RWPE2 (cell line): ENCODE results near the gene KRABD2.
"Not testable (repeated sequence)": the region's sequence is repeated elsewhere in the genome, so short reads cannot be mapped to it uniquely, and the experiment has no call there.

Experiments
- ATAC-seq: fragments of 200-7000 bp; cut with Tn5 transposase; 3 replicates; pipeline ENCODE4 v1.9.1; 2021; ENCODE audit warnings: low read depth
- DNase-seq: peaks from one replicate; pipeline ENCODE4 v3.0.0-alpha.2; 2020; ENCODE audit warnings: low spot score
- H3K27ac ChIP-seq: fragments of 450-650 bp; 2 replicates; pipeline ENCODE4 v1.5.1; 2017; ENCODE audit warnings: mild to moderate bottlenecking; ENCODE audit not compliant: poor library complexity, severe bottlenecking
- H3K27me3 ChIP-seq: fragments of 250-450 bp; sonication (Bioruptor Pico); 2 replicates; pipeline ENCODE4 v1.5.1; 2021; ENCODE audit warnings: mild to moderate bottlenecking, moderate library complexity; ENCODE audit not compliant: insufficient read depth, poor library complexity, severe bottlenecking
- H3K36me3 ChIP-seq: fragments of 250-450 bp; sonication (Bioruptor Pico); 2 replicates; pipeline ENCODE4 v1.5.1; 2020; ENCODE audit warnings: low read depth, mild to moderate bottlenecking, moderate library complexity
- H3K4me1 ChIP-seq: fragments of 250-450 bp; sonication (Bioruptor Pico); 2 replicates; pipeline ENCODE4 v1.5.1; 2021; ENCODE audit warnings: mild to moderate bottlenecking, moderate library complexity; ENCODE audit not compliant: insufficient read depth, poor library complexity, severe bottlenecking
- H3K4me3 ChIP-seq: fragments of 250-450 bp; sonication (Bioruptor Pico); 2 replicates; pipeline ENCODE4 v1.5.1; 2021; ENCODE audit warnings: mild to moderate bottlenecking, moderate library complexity; ENCODE audit not compliant: severe bottlenecking
- H3K9me3 ChIP-seq: fragments of 250-450 bp; sonication (Bioruptor Pico); 2 replicates; pipeline ENCODE4 v1.5.1; 2021; ENCODE audit warnings: mild to moderate bottlenecking, moderate library complexity; ENCODE audit not compliant: severe bottlenecking
- CTCF ChIP-seq: fragments of 450-650 bp; IDR thresholded peaks from one replicate; pipeline ENCODE4 v1.5.1; 2017; ENCODE audit warnings: mild to moderate bottlenecking, moderate library complexity; ENCODE audit not compliant: poor library complexity, severe bottlenecking

The KRABD2 gene

GRCh38 chr17:8359769-8360168 is 16.7 kb downstream of the KRABD2 start:
- no peak for TF ChIP-seq CTCF
- Histone ChIP-seq H3K4me3 (no peak overlapping the region), H3K27ac (no peak overlapping the region)

DNA sequence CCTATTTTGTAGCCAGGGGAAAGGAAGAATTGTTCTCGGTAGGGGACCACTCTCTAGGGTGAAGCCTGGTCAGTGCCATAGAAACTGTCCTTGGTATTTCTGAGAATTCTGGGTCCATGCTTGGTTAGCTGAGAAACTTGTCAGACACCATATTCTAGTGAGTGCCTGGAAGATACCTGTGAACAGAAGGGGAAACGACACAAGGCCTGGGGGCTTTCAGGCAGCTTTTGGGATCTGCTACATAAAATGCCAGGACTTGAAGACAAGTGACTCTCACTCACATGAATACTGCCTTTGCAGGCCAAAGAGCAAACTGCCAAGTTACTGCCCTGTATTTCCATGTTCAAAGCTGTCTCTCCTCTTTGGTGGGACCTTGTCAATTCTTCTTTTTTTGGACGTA is 18.6 kb downstream of the KRABD2 start:
- H3K4me3 ChIP-seq = no peak overlapping the region
- ATAC-seq (no peak), DNase-seq (no peak)
- no peaks in the 10 kb centered on the region for H3K36me3 ChIP-seq
- no peaks in the 10 kb centered on the region for H3K27me3 ChIP-seq
- H3K4me1 ChIP-seq = peaks cover 4% of the 10 kb centered on the region
- no peak overlapping the region for H3K27ac ChIP-seq
- TF ChIP-seq CTCF = no peak
- H3K9me3 ChIP-seq = no peaks in the 10 kb centered on the region

More at GRCh38 chr17:8359769-8360168, 16.7 kb downstream of the KRABD2 start:
- Histone ChIP-seq H3K4me1 (peaks cover 4% of the 10 kb centered on the region), H3K27me3 (no peaks in the 10 kb centered on the region), H3K9me3 (no peaks in the 10 kb centered on the region), H3K36me3 (no peaks in the 10 kb centered on the region)
- ATAC-seq (peak; percentile 95), DNase-seq (no peak)

- no peaks in the 10 kb centered on the region for H3K27me3 ChIP-seq
- H3K27ac ChIP-seq = no peak overlapping the region
- no peak for TF ChIP-seq CTCF
- H3K9me3 ChIP-seq = no peaks in the 10 kb centered on the region
- no peaks in the 10 kb centered on the region for H3K36me3 ChIP-seq
- no peaks in the 10 kb centered on the region for H3K4me1 ChIP-seq
- no peak for DNase-seq
- ATAC-seq = no peak
- H3K4me3 ChIP-seq = no peak overlapping the region
These were observed 22.3 kb downstream of the KRABD2 start for GRCh38 chr17:8354236-8354635.

DNA sequence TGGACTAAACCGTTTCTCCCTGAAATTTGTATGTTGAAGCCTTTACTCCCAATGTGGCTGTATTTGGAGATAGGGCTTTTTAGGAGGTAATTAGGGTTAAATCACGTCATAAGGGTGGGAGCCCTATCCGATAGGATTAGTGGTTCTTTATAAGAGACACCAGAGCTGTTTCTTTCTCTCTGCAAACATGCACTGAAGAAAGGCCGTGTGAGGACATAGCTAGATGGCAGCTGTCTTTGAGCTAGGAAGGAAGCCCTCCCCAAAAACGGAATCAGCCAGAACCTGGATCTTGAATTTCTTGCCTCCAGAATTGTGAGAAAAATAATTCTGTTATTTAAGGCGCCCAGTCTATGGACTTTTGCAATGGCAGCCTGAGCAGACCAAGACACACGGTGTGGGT is 22.8 kb downstream of the KRABD2 start:
- Histone ChIP-seq H3K27ac (no peak overlapping the region), H3K4me3 (no peak overlapping the region), H3K27me3 (no peaks in the 10 kb centered on the region), H3K9me3 (no peaks in the 10 kb centered on the region), H3K4me1 (no peaks in the 10 kb centered on the region), H3K36me3 (no peaks in the 10 kb centered on the region)
- DNase-seq (no peak), ATAC-seq (no peak)
- no peak for TF ChIP-seq CTCF

GRCh38 chr17:8350339-8350738 is 26.2 kb downstream of the KRABD2 start:
- no peak for TF ChIP-seq CTCF
- Histone ChIP-seq H3K9me3 (no peaks in the 10 kb centered on the region), H3K36me3 (no peaks in the 10 kb centered on the region), H3K27me3 (no peaks in the 10 kb centered on the region), H3K27ac (no peak overlapping the region), H3K4me1 (no peaks in the 10 kb centered on the region), H3K4me3 (no peak overlapping the region)
- no peak for ATAC-seq
- no peak for DNase-seq

GRCh38 chr17:8347001-8347400 is 29.5 kb downstream of the KRABD2 start:
- not testable (repeated sequence) for ATAC-seq, H3K36me3 ChIP-seq, H3K9me3 ChIP-seq, H3K27ac ChIP-seq, H3K4me3 ChIP-seq, H3K27me3 ChIP-seq, H3K4me1 ChIP-seq, DNase-seq
